HEK293 (cell line): Measurements from ENCODE around the gene LSP1.

Experiments used
- CTCF ChIA-PET: fragments of 350-600 bp; formaldehyde crosslinking; extraction: SDS; loops from one replicate; lab custom pipeline; 2021; ENCODE audit warnings: antibody characterized with exemption; lab: Yijun Ruan, JAX
- POLR2A ChIA-PET: fragments of 300-600 bp; formaldehyde crosslinking; extraction: SDS; loops from one replicate; lab custom pipeline; 2020; ENCODE audit warnings: antibody characterized with exemption, inconsistent platforms; lab: Yijun Ruan, JAX
- H3K27ac ChIP-seq: fragments of 200-500 bp; sonication (Bioruptor generic); 2 replicates; pipeline ENCODE4 v1.5.1; 2014; ENCODE audit warnings: low read depth, low read length, control low read depth, inconsistent platforms; ENCODE audit errors: extremely low read depth
- H3K36me3 ChIP-seq, 2 experiments: fragments of 200-500 bp in 1 of 2; sonication (Bioruptor generic) in 1 of 2; 1 replicate in 1 of 2; 2 replicates in 1 of 2; pipeline ENCODE4 v1.5.1; 2014 to 2017; ENCODE audit warnings: inconsistent platforms in 2 of 2, low read length in 2 of 2; ENCODE audit not compliant: control insufficient read depth in 2 of 2, insufficient read depth in 1 of 2
- H3K4me1 ChIP-seq: fragments of 200-500 bp; sonication (Bioruptor generic); 2 replicates; pipeline ENCODE4 v1.5.1; 2014; ENCODE audit warnings: mild to moderate bottlenecking, low read length, inconsistent platforms; ENCODE audit not compliant: control insufficient read depth, insufficient read depth
- H3K4me3 ChIP-seq: 2 replicates; pipeline ENCODE4 v1.5.1; 2011; ENCODE audit warnings: low read depth, mild to moderate bottlenecking, control low read depth, low read length, moderate library complexity
- H3K9me3 ChIP-seq: fragments of 200-500 bp; sonication (Bioruptor generic); 2 replicates; pipeline ENCODE4 v1.5.1; 2014; ENCODE audit warnings: low read depth, low read length, inconsistent platforms; ENCODE audit not compliant: control insufficient read depth, insufficient read depth
- BCL11A ChIP-seq: fragments of 450-650 bp; formaldehyde crosslinking; IDR thresholded peaks from 2 replicates; pipeline ENCODE4 v1.5.1; 2016; ENCODE audit warnings: low read depth, missing biosample characterization, missing genetic modification characterization
- EGR2 ChIP-seq: fragments of 450-650 bp; formaldehyde crosslinking; IDR thresholded peaks from 2 replicates; pipeline ENCODE4 v1.5.1; 2016; ENCODE audit warnings: low read depth, missing biosample characterization, missing genetic modification characterization
- GLI4 ChIP-seq: fragments of 450-650 bp; formaldehyde crosslinking; IDR thresholded peaks from 2 replicates; pipeline ENCODE4 v1.5.1; 2016; ENCODE audit warnings: missing biosample characterization, missing genetic modification characterization
- HOXA7 ChIP-seq: sonication (generic); formaldehyde crosslinking; IDR thresholded peaks from 2 replicates; pipeline ENCODE4 v1.8.1; 2022; ENCODE audit warnings: missing genetic modification reagents, borderline replicate concordance
- HOXD13 ChIP-seq: sonication (generic); formaldehyde crosslinking; IDR thresholded peaks from 2 replicates; pipeline ENCODE4 v1.8.0; 2022; ENCODE audit warnings: missing genetic modification reagents, borderline replicate concordance
- SCRT2 ChIP-seq: fragments of 450-650 bp; formaldehyde crosslinking; IDR thresholded peaks from 2 replicates; pipeline ENCODE4 v1.5.1; 2016; ENCODE audit warnings: missing biosample characterization, missing genetic modification characterization
- ZBTB17 ChIP-seq: fragments of 450-650 bp; formaldehyde crosslinking; IDR thresholded peaks from 2 replicates; pipeline ENCODE4 v1.5.1; 2016; ENCODE audit warnings: missing biosample characterization, missing genetic modification characterization
- ZBTB8A ChIP-seq: fragments of 450-650 bp; formaldehyde crosslinking; IDR thresholded peaks from 2 replicates; pipeline ENCODE4 v1.5.1; 2016; ENCODE audit warnings: missing biosample characterization, missing genetic modification characterization
- ZFHX2 ChIP-seq: fragments of 450-650 bp; formaldehyde crosslinking; conservative IDR thresholded peaks from 2 replicates; pipeline ENCODE4 v1.5.1; 2016; ENCODE audit warnings: missing biosample characterization, missing genetic modification characterization
- ZNF10 ChIP-seq: fragments of 450-650 bp; formaldehyde crosslinking; IDR thresholded peaks from 2 replicates; pipeline ENCODE4 v1.5.1; 2017; ENCODE audit warnings: missing biosample characterization, missing genetic modification characterization
- ZNF175 ChIP-seq: fragments of 450-650 bp; formaldehyde crosslinking; IDR thresholded peaks from 2 replicates; pipeline ENCODE4 v1.5.1; 2016; ENCODE audit warnings: missing biosample characterization, missing genetic modification characterization
- ZNF184 ChIP-seq: fragments of 450-650 bp; IDR thresholded peaks from 2 replicates; pipeline ENCODE4 v1.5.1; 2018; ENCODE audit warnings: missing biosample characterization, mild to moderate bottlenecking, missing genetic modification characterization
- ZNF211 ChIP-seq: fragments of 450-650 bp; formaldehyde crosslinking; IDR thresholded peaks from 2 replicates; pipeline ENCODE4 v1.5.1; 2016; ENCODE audit warnings: low read depth, missing biosample characterization, missing genetic modification characterization
- ZNF341 ChIP-seq: fragments of 450-650 bp; formaldehyde crosslinking; IDR thresholded peaks from 2 replicates; pipeline ENCODE4; 2016; ENCODE audit warnings: low read depth, missing biosample characterization, missing genetic modification characterization
- ZNF394 ChIP-seq: fragments of 450-650 bp; formaldehyde crosslinking; IDR thresholded peaks from 2 replicates; pipeline ENCODE4 v1.5.1; 2016; ENCODE audit warnings: missing biosample characterization, missing genetic modification characterization, mild to moderate bottlenecking, moderate library complexity, borderline replicate concordance
- ZNF404 ChIP-seq: fragments of 450-650 bp; formaldehyde crosslinking; IDR thresholded peaks from 2 replicates; pipeline ENCODE4 v1.5.1; 2017; ENCODE audit warnings: missing biosample characterization, missing genetic modification characterization
- ZNF558 ChIP-seq: fragments of 450-650 bp; formaldehyde crosslinking; IDR thresholded peaks from 2 replicates; pipeline ENCODE4 v1.5.1; 2016; ENCODE audit warnings: missing biosample characterization, missing genetic modification characterization
- ZNF585B ChIP-seq: fragments of 450-650 bp; formaldehyde crosslinking; IDR thresholded peaks from 2 replicates; pipeline ENCODE4 v1.5.1; 2016; ENCODE audit warnings: missing biosample characterization, missing genetic modification characterization
- ZNF701 ChIP-seq: fragments of 450-650 bp; formaldehyde crosslinking; IDR thresholded peaks from 2 replicates; pipeline ENCODE4 v1.5.1; 2016; ENCODE audit warnings: missing biosample characterization, missing genetic modification characterization
- ZNF777 ChIP-seq: fragments of 450-650 bp; formaldehyde crosslinking; IDR thresholded peaks from 2 replicates; pipeline ENCODE4 v1.5.1; 2017; ENCODE audit warnings: missing biosample characterization, missing genetic modification characterization, borderline replicate concordance
- ZNF785 ChIP-seq: fragments of 450-650 bp; formaldehyde crosslinking; IDR thresholded peaks from 2 replicates; pipeline ENCODE4 v1.5.1; 2016; ENCODE audit warnings: missing biosample characterization, missing genetic modification characterization
- ZNF792 ChIP-seq: fragments of 450-650 bp; formaldehyde crosslinking; IDR thresholded peaks from 2 replicates; pipeline ENCODE4 v1.5.1; 2016; ENCODE audit warnings: missing biosample characterization, missing genetic modification characterization
- ZNF830 ChIP-seq: fragments of 450-650 bp; IDR thresholded peaks from 2 replicates; pipeline ENCODE4 v1.5.0; 2018; ENCODE audit warnings: missing biosample characterization, missing genetic modification characterization, low read depth, mild to moderate bottlenecking, moderate library complexity
- ZSCAN16 ChIP-seq: fragments of 450-650 bp; formaldehyde crosslinking; IDR thresholded peaks from 2 replicates; pipeline ENCODE4 v1.5.1; 2016; ENCODE audit warnings: missing biosample characterization, missing genetic modification characterization
- TF ChIP-seq, protein P1 (sequence below): fragments of 450-650 bp; formaldehyde crosslinking; IDR thresholded peaks from 2 replicates; pipeline ENCODE4 v1.5.1; 2016; ENCODE audit warnings: missing biosample characterization, missing genetic modification characterization
- TF ChIP-seq, protein P2 (sequence below): fragments of 450-650 bp; formaldehyde crosslinking; IDR thresholded peaks from 2 replicates; pipeline ENCODE4 v1.5.1; 2017; ENCODE audit warnings: missing biosample characterization, missing genetic modification characterization
- TF ChIP-seq, protein P3 (sequence below): sonication (generic); formaldehyde crosslinking; IDR thresholded peaks from 2 replicates; pipeline ENCODE4 v1.8.1; 2022; ENCODE audit warnings: mild to moderate bottlenecking, moderate library complexity, missing genetic modification reagents
- TF ChIP-seq, protein P4 (sequence below): fragments of 450-650 bp; formaldehyde crosslinking; IDR thresholded peaks from 2 replicates; pipeline ENCODE4 v1.5.1; 2017; ENCODE audit warnings: missing biosample characterization, missing genetic modification characterization
- TF ChIP-seq, protein P5 (sequence below): fragments of 450-650 bp; formaldehyde crosslinking; IDR thresholded peaks from 2 replicates; pipeline ENCODE4 v1.5.1; 2016; ENCODE audit warnings: missing biosample characterization, missing genetic modification characterization

LSP1 gene

DNA sequence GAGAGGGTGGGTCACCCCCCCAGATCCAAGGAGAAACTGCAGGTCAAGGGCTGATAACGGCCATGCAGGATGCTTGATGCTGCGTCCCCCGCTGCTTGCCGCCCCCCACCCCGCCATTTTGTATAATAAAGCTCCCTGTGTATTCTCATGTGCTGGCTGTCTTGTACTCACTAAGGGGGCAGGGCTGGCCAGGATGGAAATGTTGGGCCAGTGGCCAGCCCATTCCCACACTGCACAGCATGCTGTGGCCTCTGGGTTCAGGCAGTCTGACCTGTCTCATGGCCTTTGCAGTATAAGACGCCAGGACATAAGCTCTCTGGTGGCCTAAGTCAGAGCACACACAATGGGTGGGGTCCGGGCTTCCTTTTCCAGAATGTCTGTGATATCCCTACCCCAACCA lies 39.2 kb downstream of the LSP1 start (continued):
- TF ChIP-seq EGR2 (no peak), GLI4 (tag by site-specific recombination) (no peak), ZNF701 (tag by site-specific recombination) (no peak), HOXD13 (CRISPR knock-in tag) (no peak), ZNF10 (tag by site-specific recombination) (no peak), ZNF558 (no peak)
- TF ChIP-seq, protein P1, sequence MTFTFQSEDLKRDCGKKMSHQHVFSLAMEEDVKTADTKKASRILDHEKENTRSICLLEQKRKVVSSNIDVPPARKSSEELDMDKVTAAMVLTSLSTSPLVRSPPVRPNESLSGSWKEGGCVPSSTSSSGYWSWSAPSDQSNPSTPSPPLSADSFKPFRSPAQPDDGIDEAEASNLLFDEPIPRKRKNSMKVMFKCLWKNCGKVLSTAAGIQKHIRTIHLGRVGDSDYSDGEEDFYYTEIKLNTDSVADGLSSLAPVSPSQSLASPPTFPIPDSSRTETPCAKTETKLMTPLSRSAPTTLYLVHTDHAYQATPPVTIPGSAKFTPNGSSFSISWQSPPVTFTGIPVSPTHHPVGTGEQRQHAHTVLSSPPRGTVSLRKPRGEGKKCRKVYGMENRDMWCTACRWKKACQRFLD (tag by site-specific recombination): no peak

DNA sequence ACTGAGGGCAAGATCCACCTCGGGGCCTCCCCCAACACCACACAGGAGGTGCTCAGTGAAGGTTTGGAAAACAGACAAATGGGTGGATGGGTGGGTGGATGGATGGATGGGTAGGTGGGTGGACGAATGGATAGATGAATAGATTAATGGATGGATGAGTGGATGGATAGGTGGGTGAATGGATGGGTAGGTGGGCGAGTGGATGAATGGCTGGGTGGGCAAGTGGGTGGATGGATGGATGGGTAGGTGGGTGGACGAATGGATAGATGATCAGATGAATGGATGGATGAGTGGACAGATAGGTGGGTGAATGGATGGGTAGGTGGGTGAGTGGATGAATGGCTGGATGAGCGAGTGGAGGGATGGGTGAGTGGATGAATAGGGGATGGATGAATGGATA lies 39.7 kb downstream of the LSP1 start:
- Histone ChIP-seq H3K27ac (no peak overlapping the region), H3K4me3 (no peak overlapping the region), H3K36me3 (no peaks in the 10 kb centered on the region), H3K4me1 (no peaks in the 10 kb centered on the region), H3K9me3 (no peaks in the 10 kb centered on the region)
- ChIA-PET CTCF (interaction anchor here (0.8 to 2.1 kb wide), 3 partner anchors 10 to 198 kb away, joined by 3 to 7 read pairs (median 3); no protein-coding TSS in a partner anchor), POLR2A (no interaction called here)
- TF ChIP-seq ZFHX2 (peak; percentile 89), BCL11A (no peak), EGR2 (peak; percentile 98)

DNA sequence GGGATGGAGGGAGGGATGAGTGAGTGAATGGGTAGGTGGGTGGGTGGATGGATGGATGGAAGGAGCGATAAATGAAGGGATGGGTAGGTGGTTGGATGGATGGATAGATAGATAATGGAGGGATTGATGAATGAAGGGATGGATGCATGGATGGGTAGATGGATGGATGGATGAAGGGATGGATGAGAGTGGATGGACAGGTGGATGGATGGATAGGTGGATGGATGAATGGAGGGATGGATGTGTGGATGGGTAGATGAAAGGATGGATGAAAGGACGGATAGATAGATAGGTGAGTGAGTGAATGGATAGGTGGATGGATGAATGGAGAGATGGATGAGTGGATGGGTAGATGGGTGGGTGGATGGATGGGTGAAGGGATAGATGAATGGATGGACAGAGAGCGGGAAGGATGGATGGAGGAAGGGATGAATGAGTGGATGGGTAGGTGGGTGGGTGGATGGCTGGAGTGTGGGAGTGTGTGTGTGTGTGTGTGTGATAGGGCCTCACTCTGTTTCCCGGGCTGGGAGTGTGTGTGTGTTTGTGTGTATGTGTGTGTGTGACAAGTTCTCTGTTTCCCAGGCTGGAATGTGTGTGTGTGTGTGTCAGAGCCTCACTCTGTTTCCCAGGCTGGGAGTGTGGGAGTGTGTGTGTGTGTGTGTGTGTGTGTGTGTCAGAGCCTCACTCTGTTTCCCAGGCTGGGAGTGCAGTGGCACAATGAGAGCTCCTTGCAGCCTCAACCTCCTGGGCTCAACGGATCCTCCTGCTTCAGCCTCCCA lies 40.9 kb downstream of the LSP1 start:
- ChIA-PET CTCF (no interaction called here), POLR2A (interaction anchor here (0.6 kb wide), 1 partner anchor 11 kb away, joined by 3 read pairs; no protein-coding TSS in a partner anchor)
- H3K27ac ChIP-seq: no peak overlapping the region
- no peaks in the 10 kb centered on the region for H3K4me1 ChIP-seq
- H3K4me3 ChIP-seq: no peak overlapping the region
- H3K36me3 ChIP-seq: no peaks in the 10 kb centered on the region
- H3K9me3 ChIP-seq: no peaks in the 10 kb centered on the region
- TF ChIP-seq ZNF777 (tag by site-specific recombination) (no peak), ZNF404 (no peak), ZSCAN16 (tag by site-specific recombination) (no peak), ZNF585B (tag by site-specific recombination) (no peak), ZBTB8A (no peak), ZNF211 (tag by site-specific recombination) (no peak), ZNF184 (no peak), ZNF341 (tag by site-specific recombination) (no peak), HOXA7 (CRISPR knock-in tag) (no peak), ZNF792 (no peak), SCRT2 (tag by site-specific recombination) (no peak), ZNF394 (no peak), ZNF785 (no peak), ZNF830 (tag by site-specific recombination) (no peak), ZBTB17 (tag by site-specific recombination) (peak; percentile 83), ZNF175 (no peak)
- TF ChIP-seq, protein P2, sequence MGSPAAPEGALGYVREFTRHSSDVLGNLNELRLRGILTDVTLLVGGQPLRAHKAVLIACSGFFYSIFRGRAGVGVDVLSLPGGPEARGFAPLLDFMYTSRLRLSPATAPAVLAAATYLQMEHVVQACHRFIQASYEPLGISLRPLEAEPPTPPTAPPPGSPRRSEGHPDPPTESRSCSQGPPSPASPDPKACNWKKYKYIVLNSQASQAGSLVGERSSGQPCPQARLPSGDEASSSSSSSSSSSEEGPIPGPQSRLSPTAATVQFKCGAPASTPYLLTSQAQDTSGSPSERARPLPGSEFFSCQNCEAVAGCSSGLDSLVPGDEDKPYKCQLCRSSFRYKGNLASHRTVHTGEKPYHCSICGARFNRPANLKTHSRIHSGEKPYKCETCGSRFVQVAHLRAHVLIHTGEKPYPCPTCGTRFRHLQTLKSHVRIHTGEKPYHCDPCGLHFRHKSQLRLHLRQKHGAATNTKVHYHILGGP (tag by site-specific recombination): no peak
- TF ChIP-seq, protein P3, sequence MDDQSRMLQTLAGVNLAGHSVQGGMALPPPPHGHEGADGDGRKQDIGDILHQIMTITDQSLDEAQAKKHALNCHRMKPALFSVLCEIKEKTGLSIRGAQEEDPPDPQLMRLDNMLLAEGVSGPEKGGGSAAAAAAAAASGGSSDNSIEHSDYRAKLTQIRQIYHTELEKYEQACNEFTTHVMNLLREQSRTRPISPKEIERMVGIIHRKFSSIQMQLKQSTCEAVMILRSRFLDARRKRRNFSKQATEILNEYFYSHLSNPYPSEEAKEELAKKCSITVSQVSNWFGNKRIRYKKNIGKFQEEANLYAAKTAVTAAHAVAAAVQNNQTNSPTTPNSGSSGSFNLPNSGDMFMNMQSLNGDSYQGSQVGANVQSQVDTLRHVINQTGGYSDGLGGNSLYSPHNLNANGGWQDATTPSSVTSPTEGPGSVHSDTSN (CRISPR knock-in tag): no peak
- TF ChIP-seq, protein P4, sequence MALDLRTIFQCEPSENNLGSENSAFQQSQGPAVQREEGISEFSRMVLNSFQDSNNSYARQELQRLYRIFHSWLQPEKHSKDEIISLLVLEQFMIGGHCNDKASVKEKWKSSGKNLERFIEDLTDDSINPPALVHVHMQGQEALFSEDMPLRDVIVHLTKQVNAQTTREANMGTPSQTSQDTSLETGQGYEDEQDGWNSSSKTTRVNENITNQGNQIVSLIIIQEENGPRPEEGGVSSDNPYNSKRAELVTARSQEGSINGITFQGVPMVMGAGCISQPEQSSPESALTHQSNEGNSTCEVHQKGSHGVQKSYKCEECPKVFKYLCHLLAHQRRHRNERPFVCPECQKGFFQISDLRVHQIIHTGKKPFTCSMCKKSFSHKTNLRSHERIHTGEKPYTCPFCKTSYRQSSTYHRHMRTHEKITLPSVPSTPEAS (tag by site-specific recombination): peak; percentile 35; the same call in 1 of the 2 replicates
- TF ChIP-seq, protein P5, sequence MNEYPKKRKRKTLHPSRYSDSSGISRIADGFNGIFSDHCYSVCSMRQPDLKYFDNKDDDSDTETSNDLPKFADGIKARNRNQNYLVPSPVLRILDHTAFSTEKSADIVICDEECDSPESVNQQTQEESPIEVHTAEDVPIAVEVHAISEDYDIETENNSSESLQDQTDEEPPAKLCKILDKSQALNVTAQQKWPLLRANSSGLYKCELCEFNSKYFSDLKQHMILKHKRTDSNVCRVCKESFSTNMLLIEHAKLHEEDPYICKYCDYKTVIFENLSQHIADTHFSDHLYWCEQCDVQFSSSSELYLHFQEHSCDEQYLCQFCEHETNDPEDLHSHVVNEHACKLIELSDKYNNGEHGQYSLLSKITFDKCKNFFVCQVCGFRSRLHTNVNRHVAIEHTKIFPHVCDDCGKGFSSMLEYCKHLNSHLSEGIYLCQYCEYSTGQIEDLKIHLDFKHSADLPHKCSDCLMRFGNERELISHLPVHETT (tag by site-specific recombination): no peak
